SK-N-SH (cell line): Measurements from ENCODE around the gene LDAH.

Source experiments
- CTCF ChIP-seq: fragments of 200-600 bp; sonication (generic); IDR thresholded peaks from 2 replicates; pipeline ENCODE4 v1.6.1; 2017; ENCODE audit warnings: antibody characterized with exemption, mild to moderate bottlenecking, moderate library complexity
- EP300 ChIP-seq, 2 experiments: IDR thresholded peaks; 2 replicates each; pipeline versions ENCODE4 v1.4.0 to v1.6.1; 2012; ENCODE audit warnings: borderline replicate concordance in 1 of 2, low read depth in 1 of 2, low read length in 1 of 2
- IRF3 ChIP-seq: fragments of 150-350 bp; IDR thresholded peaks from 2 replicates; pipeline ENCODE4 v1.6.1; 2016; ENCODE audit warnings: mild to moderate bottlenecking, low read depth, low read length
- JUND ChIP-seq: IDR thresholded peaks from 2 replicates; pipeline ENCODE4 v1.4.0; 2012
- MEF2A ChIP-seq: IDR thresholded peaks from 2 replicates; pipeline ENCODE4 v1.4.0; 2012; ENCODE audit warnings: low read depth, borderline replicate concordance
- RAD21 ChIP-seq: IDR thresholded peaks from 2 replicates; pipeline ENCODE4 v1.6.1; 2012; ENCODE audit warnings: mild to moderate bottlenecking, low read length
- REST ChIP-seq: IDR thresholded peaks from 2 replicates; pipeline ENCODE4 v1.6.1; 2012; ENCODE audit warnings: mild to moderate bottlenecking, low read depth, low read length, moderate library complexity
- RFX5 ChIP-seq: IDR thresholded peaks from 2 replicates; pipeline ENCODE4 v1.6.1; 2012; ENCODE audit warnings: mild to moderate bottlenecking, improper control_type of control experiment, low read length
- SMC3 ChIP-seq: IDR thresholded peaks from 2 replicates; pipeline ENCODE4 v1.6.1; 2012; ENCODE audit warnings: low read depth, low read length, improper control_type of control experiment

- TF ChIP-seq RAD21 = peak; percentile 99
- TF ChIP-seq SMC3 = peak; percentile 97
- no peak for TF ChIP-seq REST
- TF ChIP-seq EP300 (IDR thresholded peaks at IDR 0.05; ENCODE audit: borderline replicate concordance in 1 of 2, low read depth in 1 of 2, low read length in 1 of 2) = 0 out of 4 replicates have a peak, but pooled peaks of 1 of the 2 experiments have one; percentile 23
- TF ChIP-seq RFX5 = no peak
- no peak for TF ChIP-seq MEF2A
- TF ChIP-seq CTCF = peak; percentile 99
- no peak for TF ChIP-seq IRF3
- TF ChIP-seq JUND = no peak
Observed at GRCh38 chr2:20661421-20662307, 161.2 kb downstream of the LDAH start.
